Panc1 (cell line): ENCODE data around the gene STC2.

Experiments
- POLR2AphosphoS5 ChIP-seq: IDR thresholded peaks from 2 replicates; pipeline ENCODE4 v1.6.1; 2012; ENCODE audit warnings: mild to moderate bottlenecking, low read depth, low read length, moderate library complexity
- TF ChIP-seq, protein P1 (sequence below): fragments of 450-650 bp; IDR thresholded peaks from 2 replicates; pipeline ENCODE4 v1.5.1; 2017; ENCODE audit warnings: mild to moderate bottlenecking

GRCh38 chr5:173271419-173271818, 56.8 kb downstream of the STC2 start:
- TF ChIP-seq, protein P1, sequence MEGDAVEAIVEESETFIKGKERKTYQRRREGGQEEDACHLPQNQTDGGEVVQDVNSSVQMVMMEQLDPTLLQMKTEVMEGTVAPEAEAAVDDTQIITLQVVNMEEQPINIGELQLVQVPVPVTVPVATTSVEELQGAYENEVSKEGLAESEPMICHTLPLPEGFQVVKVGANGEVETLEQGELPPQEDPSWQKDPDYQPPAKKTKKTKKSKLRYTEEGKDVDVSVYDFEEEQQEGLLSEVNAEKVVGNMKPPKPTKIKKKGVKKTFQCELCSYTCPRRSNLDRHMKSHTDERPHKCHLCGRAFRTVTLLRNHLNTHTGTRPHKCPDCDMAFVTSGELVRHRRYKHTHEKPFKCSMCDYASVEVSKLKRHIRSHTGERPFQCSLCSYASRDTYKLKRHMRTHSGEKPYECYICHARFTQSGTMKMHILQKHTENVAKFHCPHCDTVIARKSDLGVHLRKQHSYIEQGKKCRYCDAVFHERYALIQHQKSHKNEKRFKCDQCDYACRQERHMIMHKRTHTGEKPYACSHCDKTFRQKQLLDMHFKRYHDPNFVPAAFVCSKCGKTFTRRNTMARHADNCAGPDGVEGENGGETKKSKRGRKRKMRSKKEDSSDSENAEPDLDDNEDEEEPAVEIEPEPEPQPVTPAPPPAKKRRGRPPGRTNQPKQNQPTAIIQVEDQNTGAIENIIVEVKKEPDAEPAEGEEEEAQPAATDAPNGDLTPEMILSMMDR, result no peak
- no peak for TF ChIP-seq POLR2AphosphoS5
